ENCODE measurements around the gene RDH13. TPM values are rescaled to one million over a fixed set of nuclear protein-coding genes. Genes with fewer than 3 reads are reported as not detected.
"Not testable (repeated sequence)": the region's sequence is repeated elsewhere in the genome, so short reads cannot be mapped to it uniquely, and the experiment has no call there.

Gene RDH13
- total and polyA plus RNA-seq, 7 donors: 6.9 to 41.0 (median 11.8) TPM

- no peaks in the 10 kb centered on the region for H3K36me3 ChIP-seq
Observed at GRCh38 chr19:55067869-55068268, 4.9 kb upstream of the RDH13 start.

GRCh38 chr19:55066107-55066709 is 3.3 kb upstream of the RDH13 start:
- WGBS, 2 donors: 5 to 16% methylated on average over 2 of the region's 2 CpGs
- H3K4me3 ChIP-seq: no peak overlapping the region
- no peak overlapping the region for H3K27ac ChIP-seq
- intact Hi-C loops (cut with DNase I): loop anchor here (10.0 kb wide), 1 partner anchor 609 kb away; the partner anchor contains the start of gene EPN1
- no peaks in the 10 kb centered on the region for H3K36me3 ChIP-seq
- no peaks in the 10 kb centered on the region for H3K9me3 ChIP-seq
- peaks cover 23 to 37% (median 23%) of the 10 kb centered on the region in 3 donors for H3K27me3 ChIP-seq
- no peak for TF ChIP-seq POLR2A (IDR thresholded peaks at IDR 0.05)
- TF ChIP-seq CTCF (IDR thresholded peaks at IDR 0.05): no peak
- TF ChIP-seq EP300 (IDR thresholded peaks at IDR 0.05): no peak
- TF ChIP-seq POLR2AphosphoS5 (IDR thresholded peaks at IDR 0.05): no peak
- no peak for DNase-seq
- peaks cover 0 to 19% (median 12%) of the 10 kb centered on the region in 4 donors for H3K4me1 ChIP-seq

More at GRCh38 chr19:55067869-55068268, 4.9 kb upstream of the RDH13 start:
- Histone ChIP-seq H3K9me3 (no peaks in the 10 kb centered on the region), H3K27ac (no peak overlapping the region), H3K4me1 (peaks cover 0 to 7% (median 3%) of the 10 kb centered on the region in 4 donors), H3K4me3 (no peak overlapping the region), H3K27me3 (peaks cover 29 to 52% (median 33%) of the 10 kb centered on the region in 3 donors)
- no peak for DNase-seq
- TF ChIP-seq POLR2A (IDR thresholded peaks at IDR 0.05) (no peak), CTCF (IDR thresholded peaks at IDR 0.05) (no peak), POLR2AphosphoS5 (IDR thresholded peaks at IDR 0.05) (no peak), EP300 (IDR thresholded peaks at IDR 0.05) (no peak)
- 45 to 48% methylated on average over 3 of the region's 3 CpGs for WGBS, 2 donors
- intact Hi-C loops (cut with DNase I): loop anchor here (10.0 kb wide), 1 partner anchor 607 kb away; the partner anchor contains the start of gene EPN1

GRCh38 chr19:55065516-55065915 is 2.6 kb upstream of the RDH13 start:
- H3K4me3 ChIP-seq, H3K27ac ChIP-seq, H3K36me3 ChIP-seq, H3K9me3 ChIP-seq, DNase-seq: not testable (repeated sequence)
- Histone ChIP-seq H3K27me3 (peaks cover 17 to 30% (median 17%) of the 10 kb centered on the region in 3 donors), H3K4me1 (peaks cover 0 to 19% (median 12%) of the 10 kb centered on the region in 4 donors)
- WGBS, 2 donors: 83 to 88% methylated on average over 9 of the region's 9 CpGs
- intact Hi-C loops (cut with DNase I): loop anchor here (10.0 kb wide), 1 partner anchor 609 kb away; the partner anchor contains the start of gene EPN1

GRCh38 chr19:55063492-55063843 is 520 bp upstream of the RDH13 start:
- no peak for DNase-seq
- peaks cover 0 to 13% (median 5%) of the 10 kb centered on the region in 4 donors for H3K36me3 ChIP-seq
- intact Hi-C loops (cut with DNase I): loop anchor here (10.0 kb wide), 1 partner anchor 611 kb away; the partner anchor contains the start of gene EPN1
- peaks cover 0 to 12% (median 0%) of the 10 kb centered on the region in 3 donors for H3K27me3 ChIP-seq
- H3K9me3 ChIP-seq: no peaks in the 10 kb centered on the region
- H3K27ac ChIP-seq: peak overlapping the region; percentile 24 to 81 (median 60)
- TF ChIP-seq POLR2A (IDR thresholded peaks at IDR 0.05) (no peak), POLR2AphosphoS5 (IDR thresholded peaks at IDR 0.05) (no peak), CTCF (IDR thresholded peaks at IDR 0.05) (no peak), EP300 (IDR thresholded peaks at IDR 0.05) (no peak)
- 81 to 83% methylated on average over 3 of the region's 3 CpGs for WGBS, 2 donors
- peak overlapping the region in 3 of 4 donors; percentile 72 to 90 (median 88) for H3K4me3 ChIP-seq
- H3K4me1 ChIP-seq: peaks cover 0 to 12% (median 10%) of the 10 kb centered on the region in 4 donors

- intact Hi-C loops (cut with DNase I): loop anchor here (10.0 kb wide), 1 partner anchor 615 kb away; the partner anchor contains the start of gene EPN1
- not testable (repeated sequence) for H3K4me3 ChIP-seq
- 86 to 92% methylated on average over 9 of the region's 9 CpGs for WGBS, 2 donors
Observed at GRCh38 chr19:55060287-55060686, 2.7 kb downstream of the RDH13 start.

More at GRCh38 chr19:55060287-55060686, 2.7 kb downstream of the RDH13 start:
- peaks cover 0 to 12% (median 10%) of the 10 kb centered on the region in 4 donors for H3K4me1 ChIP-seq
- H3K9me3 ChIP-seq, DNase-seq, H3K27ac ChIP-seq, H3K27me3 ChIP-seq: not testable (repeated sequence)
- peaks cover 0 to 45% (median 26%) of the 10 kb centered on the region in 4 donors for H3K36me3 ChIP-seq
